ENCODE results near the gene CACNB4. TPM values are rescaled to one million over a fixed set of nuclear protein-coding genes. Genes with fewer than 3 reads are reported as not detected.

Gene CACNB4
- total and polyA plus RNA-seq, 9 of the 15 experiments (the other 6 are each of a cell fraction or from before 2014, with no cell fraction given), result 0.01 to 0.20 (median 0.04) TPM; not detected in 1

DNA sequence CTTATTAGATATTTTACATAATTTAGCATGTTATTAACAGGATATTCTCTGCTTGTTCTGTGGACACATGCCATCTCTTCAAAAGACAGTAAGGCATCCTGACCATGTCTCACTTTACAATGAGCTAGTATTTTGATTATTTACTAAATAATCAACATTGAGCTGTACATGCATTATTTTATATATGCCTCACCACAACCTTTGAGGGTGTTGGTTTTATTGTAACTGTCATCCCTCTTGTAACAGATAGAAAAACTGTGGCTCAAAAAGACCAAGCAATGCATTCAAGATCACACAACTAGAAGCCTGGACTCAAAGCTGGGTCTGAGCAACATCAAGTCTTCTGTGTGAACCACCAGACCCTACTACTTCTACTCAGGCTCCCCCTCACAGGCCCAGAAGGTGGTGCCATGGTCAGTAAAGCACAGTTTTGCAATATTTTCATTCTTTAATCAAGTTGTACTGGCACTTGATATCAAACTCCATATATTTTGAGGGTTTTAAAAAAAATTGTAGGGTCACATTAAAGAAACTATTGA lies 165.5 kb downstream of the CACNB4 start:
- Histone ChIP-seq H3K79me2 (ENCODE audit: control insufficient read depth, insufficient read depth, low read length) (no peaks in the 10 kb centered on the region), H3K27me3 (ENCODE audit: control insufficient read depth in 2 of 2, insufficient read depth in 2 of 2, low read length in 2 of 2) (peaks cover 2 to 6% of the 10 kb centered on the region in 2 experiments; a peak in 3 of 5 replicates), H3K9ac (ENCODE audit: insufficient read depth in 1 of 2, low read depth in 2 of 2, low read length in 2 of 2) (no peak overlapping the region), H3K9me3 (replicated peaks; ENCODE audit: control insufficient read depth, insufficient read depth, low read depth, low read length) (no peaks in the 10 kb centered on the region), H3K36me3 (ENCODE audit: control insufficient read depth, insufficient read depth, low read length) (no peaks in the 10 kb centered on the region), H3K9me1 (ENCODE audit: control insufficient read depth, insufficient read depth, low read length) (no peaks in the 10 kb centered on the region), H3K4me3 (no peak overlapping the region), H3K4me1 (replicated peaks in 1 of 2; ENCODE audit: control insufficient read depth in 2 of 2, insufficient read depth in 2 of 2, low read length in 2 of 2) (no peaks in the 10 kb centered on the region), H3K27ac (ENCODE audit: extremely low read depth, low read depth, low read length) (no peak overlapping the region), H2AFZ (ENCODE audit: low read depth, low read length) (no peak overlapping the region), H3K4me2 (ENCODE audit: insufficient read depth, low read length) (no peak overlapping the region), H4K20me1 (replicated peaks; ENCODE audit: control insufficient read depth, insufficient read depth, low read length) (no peaks in the 10 kb centered on the region)
- ChIA-PET POLR2A (interaction anchor here (0.7 to 1.0 kb wide), 3 partner anchors 10 to 55 kb away, joined by 3 to 5 read pairs (median 3); no protein-coding TSS in a partner anchor), CTCF (ENCODE audit: low intra/inter-chr PET ratio) (no interaction called here)
- intact Hi-C loops (cut with micrococcal nuclease) (no loop called here), in situ Hi-C loops (cut with MboI) (no loop called here)
- DNase-seq (ENCODE audit: extremely low read depth in 1 of 4, low spot score in 3 of 4) (peak in 1 of 4 experiments; percentile 8), FAIRE-seq (no peak), ATAC-seq (peak; percentile 66)
- TF ChIP-seq POLR2H (tag; IDR thresholded peaks at IDR 0.05; ENCODE audit: low read depth) (peak; percentile 38; the same call in 1 of the 2 replicates), TEAD4 (IDR thresholded peaks at IDR 0.05; ENCODE audit: low read length) (peak; percentile 33), TEAD4 (CRISPR knock-in tag; IDR thresholded peaks at IDR 0.05; ENCODE audit: borderline replicate concordance) (no peak), RBFOX2 (IDR thresholded peaks at IDR 0.05; ENCODE audit: low read depth, low read length) (0 out of 2 replicates have a peak, but pooled peaks have one; percentile 40), POLR2AphosphoS5 (IDR thresholded peaks at IDR 0.05; ENCODE audit: control insufficient read depth, insufficient read depth, low read depth, low read length) (peak; percentile 81), GTF2A2 (tag; IDR thresholded peaks at IDR 0.05) (peak; percentile 66; the same call in 1 of the 2 replicates), TEAD1 (CRISPR knock-in tag; IDR thresholded peaks at IDR 0.05) (no peak), POLR2A (conservative IDR thresholded peaks at IDR 0.05) (peak; percentile 70), TBP (optimal IDR thresholded peaks at IDR 0.05; ENCODE audit: low read depth, low read length) (peak; percentile 77), PML (IDR thresholded peaks at IDR 0.05; ENCODE audit: low read length) (peak; percentile 75), SNRNP70 (optimal IDR thresholded peaks at IDR 0.05; ENCODE audit: low read depth, low read length) (no peak)
- TF ChIP-seq, protein P1, sequence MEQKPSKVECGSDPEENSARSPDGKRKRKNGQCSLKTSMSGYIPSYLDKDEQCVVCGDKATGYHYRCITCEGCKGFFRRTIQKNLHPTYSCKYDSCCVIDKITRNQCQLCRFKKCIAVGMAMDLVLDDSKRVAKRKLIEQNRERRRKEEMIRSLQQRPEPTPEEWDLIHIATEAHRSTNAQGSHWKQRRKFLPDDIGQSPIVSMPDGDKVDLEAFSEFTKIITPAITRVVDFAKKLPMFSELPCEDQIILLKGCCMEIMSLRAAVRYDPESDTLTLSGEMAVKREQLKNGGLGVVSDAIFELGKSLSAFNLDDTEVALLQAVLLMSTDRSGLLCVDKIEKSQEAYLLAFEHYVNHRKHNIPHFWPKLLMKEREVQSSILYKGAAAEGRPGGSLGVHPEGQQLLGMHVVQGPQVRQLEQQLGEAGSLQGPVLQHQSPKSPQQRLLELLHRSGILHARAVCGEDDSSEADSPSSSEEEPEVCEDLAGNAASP (IDR thresholded peaks at IDR 0.05), result no peak
- TF ChIP-seq, protein P2, sequence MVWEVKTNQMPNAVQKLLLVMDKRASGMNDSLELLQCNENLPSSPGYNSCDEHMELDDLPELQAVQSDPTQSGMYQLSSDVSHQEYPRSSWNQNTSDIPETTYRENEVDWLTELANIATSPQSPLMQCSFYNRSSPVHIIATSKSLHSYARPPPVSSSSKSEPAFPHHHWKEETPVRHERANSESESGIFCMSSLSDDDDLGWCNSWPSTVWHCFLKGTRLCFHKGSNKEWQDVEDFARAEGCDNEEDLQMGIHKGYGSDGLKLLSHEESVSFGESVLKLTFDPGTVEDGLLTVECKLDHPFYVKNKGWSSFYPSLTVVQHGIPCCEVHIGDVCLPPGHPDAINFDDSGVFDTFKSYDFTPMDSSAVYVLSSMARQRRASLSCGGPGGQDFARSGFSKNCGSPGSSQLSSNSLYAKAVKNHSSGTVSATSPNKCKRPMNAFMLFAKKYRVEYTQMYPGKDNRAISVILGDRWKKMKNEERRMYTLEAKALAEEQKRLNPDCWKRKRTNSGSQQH (CRISPR knock-in tag; IDR thresholded peaks at IDR 0.05), result peak; percentile 68; the same call in 1 of the 2 replicates
- BruUV-seq (replicated peaks), result no TSS peak

Measured in K562 (cell line).